ENCODE data around the gene HOXA5.

Gene HOXA5

GRCh38 chr7:27148031-27148755, 4.7 kb upstream of the HOXA5 start:
- DNase-seq (ENCODE audit: low read depth), result no peak

- DNase-seq (ENCODE audit: low read depth), result no peak
These were observed 3.9 kb upstream of the HOXA5 start, which contains the start of gene HOXA6 for GRCh38 chr7:27147199-27148030. HOXA6 (minus strand) TSS chr7:27147774; CDS start chr7:27147749, 25 bp downstream.

- no peak for DNase-seq (ENCODE audit: low read depth)
These were observed 3.2 kb upstream of the HOXA5 start for GRCh38 chr7:27146491-27147198.

- no peak for DNase-seq (ENCODE audit: low read depth)
These were observed 2.5 kb upstream of the HOXA5 start for GRCh38 chr7:27145914-27146412.

GRCh38 chr7:27145165-27145913, 1.9 kb upstream of the HOXA5 start:
- DNase-seq (ENCODE audit: low read depth), result no peak

- no peak for DNase-seq (ENCODE audit: low read depth)
These were observed 1.3 kb upstream of the HOXA5 start for GRCh38 chr7:27144781-27145164.

GRCh38 chr7:27143950-27144780, 684 bp upstream of the HOXA5 start:
- no peak for DNase-seq (ENCODE audit: low read depth)

- DNase-seq (ENCODE audit: low read depth), result no peak
These were observed 880 bp downstream of the HOXA5 start for GRCh38 chr7:27142580-27143022.

GRCh38 chr7:27141923-27142579, 1.4 kb downstream of the HOXA5 start:
- DNase-seq (ENCODE audit: low read depth), result no peak

GRCh38 chr7:27141137-27141922, 2.2 kb downstream of the HOXA5 start:
- DNase-seq (ENCODE audit: low read depth), result no peak

GRCh38 chr7:27140126-27140857, 3.2 kb downstream of the HOXA5 start:
- DNase-seq (ENCODE audit: low read depth), result no peak

- no peak for DNase-seq (ENCODE audit: low read depth)
These were observed 4.0 kb downstream of the HOXA5 start for GRCh38 chr7:27139334-27140125.

- no peak for DNase-seq (ENCODE audit: low read depth)
These were observed 4.5 kb downstream of the HOXA5 start for GRCh38 chr7:27138985-27139333.

- DNase-seq (ENCODE audit: low read depth), result no peak
These were observed 5.0 kb downstream of the HOXA5 start for GRCh38 chr7:27138472-27138871.

- DNase-seq (ENCODE audit: low read depth), result no peak
These were observed 5.7 kb downstream of the HOXA5 start for GRCh38 chr7:27137640-27138315.

GRCh38 chr7:27134392-27134791, 9.1 kb downstream of the HOXA5 start:
- no peak for DNase-seq (ENCODE audit: low read depth)
